Measurements from ENCODE around the gene RHBDF2.
"Not testable (repeated sequence)": the region's sequence is repeated elsewhere in the genome, so short reads cannot be mapped to it uniquely, and the experiment has no call there.

RHBDF2 gene

GRCh38 chr17:76532072-76532651 is 30.9 kb upstream of the RHBDF2 start:
- no peak for DNase-seq
- Mint-ChIP-seq H3K27ac (no peak overlapping the region), H3K4me3 (no peak overlapping the region), H3K4me1 (ENCODE audit: low read depth) (peaks cover 18% of the 10 kb centered on the region), H3K9me3 (no peaks in the 10 kb centered on the region), H3K27me3 (peaks cover 17% of the 10 kb centered on the region), H3K36me3 (ENCODE audit: low read depth) (no peaks in the 10 kb centered on the region)

DNA sequence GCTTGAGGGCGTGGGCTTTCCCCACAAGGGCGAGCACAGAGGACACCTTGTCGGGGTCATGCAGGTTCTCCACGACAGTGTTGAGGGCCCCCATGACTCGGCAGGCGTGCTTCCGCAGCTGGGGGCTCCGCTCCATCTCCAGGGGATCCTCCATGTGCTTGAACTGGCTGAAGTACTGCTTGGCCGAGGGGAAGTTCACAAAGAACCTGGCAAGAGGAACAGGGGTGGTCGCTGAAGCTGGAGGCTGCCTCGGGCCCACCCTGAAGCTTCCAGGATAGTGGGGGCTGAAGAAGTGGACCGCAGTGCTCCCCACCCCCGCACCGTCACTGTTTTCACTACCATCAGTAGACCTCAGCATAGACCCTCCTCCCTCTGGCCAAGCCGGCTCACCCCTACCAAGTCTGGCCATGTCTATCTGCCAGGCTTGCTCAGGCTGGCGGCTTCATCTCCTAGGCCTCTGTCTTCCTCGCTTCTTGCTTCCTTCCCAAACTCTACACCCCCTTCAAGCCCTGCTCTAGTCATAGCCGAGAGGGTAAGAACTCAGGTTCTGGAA is 30.3 kb upstream of the RHBDF2 start:
- Mint-ChIP-seq H3K27me3 (peaks cover 12% of the 10 kb centered on the region), H3K27ac (no peak overlapping the region), H3K4me3 (no peak overlapping the region), H3K4me1 (ENCODE audit: low read depth) (peaks cover 20% of the 10 kb centered on the region), H3K9me3 (no peaks in the 10 kb centered on the region), H3K36me3 (ENCODE audit: low read depth) (no peaks in the 10 kb centered on the region)
- no peak for DNase-seq

DNA sequence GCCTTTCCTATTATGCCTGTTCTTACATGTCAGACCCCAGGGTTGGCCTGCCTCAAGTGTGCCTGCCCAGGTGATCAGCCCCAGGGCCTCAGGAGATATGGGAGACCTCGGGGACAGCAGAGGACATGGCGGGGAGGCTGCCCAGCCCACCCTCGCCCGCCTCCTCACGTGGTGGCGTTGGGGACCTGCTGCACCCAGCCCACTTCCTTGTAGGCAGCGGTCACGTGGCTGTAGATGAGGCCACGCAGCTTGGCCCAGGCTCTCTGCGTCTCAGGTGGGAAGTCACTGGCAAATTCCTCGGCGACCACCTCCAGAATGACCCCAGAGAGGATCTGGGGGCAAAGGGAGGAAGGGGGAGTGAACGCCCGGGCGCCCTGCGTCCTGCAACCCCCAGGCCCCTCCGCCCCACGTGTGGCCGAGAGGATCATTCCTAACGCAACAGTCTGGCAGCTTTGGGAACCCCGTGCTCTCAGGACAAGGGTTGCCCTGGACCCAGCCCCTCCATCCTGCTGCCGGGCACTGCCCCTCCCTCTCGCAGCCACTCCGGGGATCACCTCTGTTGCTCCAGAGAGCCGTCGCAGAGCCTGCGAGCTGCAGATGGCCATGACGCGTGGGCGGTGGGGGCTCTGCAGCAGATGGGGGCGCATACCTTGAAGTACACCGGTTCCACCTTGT is 29.7 kb upstream of the RHBDF2 start:
- Mint-ChIP-seq H3K27me3 (peaks cover 7% of the 10 kb centered on the region), H3K36me3 (ENCODE audit: low read depth) (no peaks in the 10 kb centered on the region), H3K4me3 (no peak overlapping the region), H3K4me1 (ENCODE audit: low read depth) (peaks cover 20% of the 10 kb centered on the region), H3K27ac (no peak overlapping the region), H3K9me3 (no peaks in the 10 kb centered on the region)
- DNase-seq = no peak

- Mint-ChIP-seq H3K9me3 (no peaks in the 10 kb centered on the region), H3K27ac (no peak overlapping the region), H3K27me3 (peaks cover 2% of the 10 kb centered on the region), H3K4me3 (no peak overlapping the region), H3K4me1 (ENCODE audit: low read depth) (peaks cover 20% of the 10 kb centered on the region), H3K36me3 (ENCODE audit: low read depth) (no peaks in the 10 kb centered on the region)
- no peak for DNase-seq
Measured at GRCh38 chr17:76530095-76530723, 29.0 kb upstream of the RHBDF2 start.

DNA sequence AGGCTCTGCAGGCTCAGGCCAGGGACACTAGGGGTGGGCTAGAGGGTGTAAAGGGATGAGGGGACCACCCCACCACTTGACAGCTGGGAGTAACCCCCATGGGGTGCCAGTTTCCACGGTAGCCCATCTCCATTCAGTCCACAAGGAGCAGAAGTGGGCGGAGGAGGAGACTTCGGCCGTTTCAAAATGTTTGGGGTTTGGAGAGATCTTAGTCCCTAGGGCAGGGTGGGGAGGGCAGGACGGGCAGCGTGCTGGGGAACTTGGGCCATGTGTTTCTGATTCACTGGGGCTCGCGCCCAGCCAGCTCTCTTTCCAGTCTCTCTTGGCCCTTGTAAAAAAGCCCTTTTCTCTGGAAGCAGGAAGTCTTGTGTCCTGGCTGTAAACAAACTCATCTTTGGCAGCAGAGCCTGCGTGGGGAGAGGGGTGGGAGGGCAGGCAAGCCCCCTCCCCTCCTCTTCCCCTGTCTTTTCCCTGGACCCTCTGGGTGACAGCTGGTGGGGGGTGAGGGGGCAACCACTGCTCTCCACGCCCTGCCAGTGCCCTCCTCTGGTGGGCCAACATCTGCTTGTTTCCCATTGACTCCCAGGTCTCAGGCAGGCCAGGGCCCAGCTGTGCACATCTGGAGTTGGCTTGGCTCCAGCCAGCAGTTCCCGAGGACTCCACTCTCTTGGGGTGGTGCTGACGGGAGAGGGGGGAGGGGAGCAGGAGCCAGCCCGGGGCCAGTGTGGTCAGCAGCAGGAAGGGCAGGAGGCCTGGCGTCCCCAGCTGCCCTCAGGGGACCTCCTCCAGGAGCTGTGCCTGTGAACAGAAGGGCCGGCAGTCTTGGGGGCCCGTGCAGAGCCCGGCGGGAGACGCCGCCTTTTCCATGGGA is 28.2 kb upstream of the RHBDF2 start:
- DNase-seq = no peak
- Mint-ChIP-seq H3K4me3 (no peak overlapping the region), H3K27ac (no peak overlapping the region), H3K36me3 (ENCODE audit: low read depth) (no peaks in the 10 kb centered on the region), H3K9me3 (no peaks in the 10 kb centered on the region), H3K4me1 (ENCODE audit: low read depth) (peaks cover 20% of the 10 kb centered on the region), H3K27me3 (no peaks in the 10 kb centered on the region)

DNA sequence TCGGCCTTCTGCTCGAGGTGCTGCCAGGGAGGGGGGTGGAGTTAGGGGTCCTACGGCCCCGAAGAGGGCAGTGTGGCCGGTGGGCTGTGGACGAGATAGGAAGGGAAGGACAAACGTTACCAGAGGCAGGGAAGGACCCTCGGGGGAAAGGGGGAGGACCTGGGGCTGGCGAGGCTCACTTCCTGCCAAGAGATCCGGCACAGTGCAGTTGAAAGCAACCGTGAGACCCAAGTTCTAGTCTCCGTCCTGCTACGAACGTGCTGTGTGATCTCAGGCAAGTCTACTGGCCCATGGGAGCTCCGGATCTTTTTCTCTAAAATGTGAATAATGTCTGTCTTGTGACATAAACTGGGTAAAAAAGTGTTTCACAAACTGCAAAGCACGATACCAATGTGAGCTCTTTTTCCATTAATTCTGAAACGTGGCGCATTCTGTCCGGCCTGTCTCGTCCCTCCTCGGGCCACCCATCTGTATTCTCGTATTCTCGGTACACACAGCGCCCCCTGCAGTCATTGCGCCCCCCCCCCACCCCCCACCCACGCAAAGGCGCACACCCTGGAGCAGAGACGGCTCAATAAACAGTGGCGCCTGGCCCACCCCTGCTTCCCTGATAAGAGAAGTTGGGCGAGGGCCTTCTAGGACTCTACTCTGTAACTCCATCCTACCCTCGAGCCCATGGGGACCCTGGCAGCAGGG is 27.5 kb upstream of the RHBDF2 start:
- no peaks in the 10 kb centered on the region for H3K36me3 Mint-ChIP-seq (ENCODE audit: low read depth)
- peaks cover 20% of the 10 kb centered on the region for H3K4me1 Mint-ChIP-seq (ENCODE audit: low read depth)
- H3K9me3 Mint-ChIP-seq = no peaks in the 10 kb centered on the region
- no peaks in the 10 kb centered on the region for H3K27me3 Mint-ChIP-seq
- H3K4me3 Mint-ChIP-seq = no peak overlapping the region
- no peak for DNase-seq
- peak overlapping the region; percentile 57 for H3K27ac Mint-ChIP-seq

GRCh38 chr17:76528156-76528527 is 26.9 kb upstream of the RHBDF2 start:
- Mint-ChIP-seq H3K9me3 (no peaks in the 10 kb centered on the region), H3K27ac (no peak overlapping the region), H3K4me3 (no peak overlapping the region), H3K4me1 (ENCODE audit: low read depth) (peaks cover 25% of the 10 kb centered on the region), H3K27me3 (no peaks in the 10 kb centered on the region), H3K36me3 (ENCODE audit: low read depth) (no peaks in the 10 kb centered on the region)
- DNase-seq = peak; percentile 46

GRCh38 chr17:76527430-76528111 is 26.3 kb upstream of the RHBDF2 start:
- no peaks in the 10 kb centered on the region for H3K36me3 Mint-ChIP-seq (ENCODE audit: low read depth)
- no peaks in the 10 kb centered on the region for H3K27me3 Mint-ChIP-seq
- H3K4me1 Mint-ChIP-seq (ENCODE audit: low read depth) = peaks cover 28% of the 10 kb centered on the region
- peak; percentile 62 for DNase-seq
- peak overlapping the region; percentile 26 for H3K27ac Mint-ChIP-seq
- H3K9me3 Mint-ChIP-seq = no peaks in the 10 kb centered on the region
- H3K4me3 Mint-ChIP-seq = no peak overlapping the region

- H3K27me3 Mint-ChIP-seq; H3K9me3 Mint-ChIP-seq; H3K36me3 Mint-ChIP-seq (ENCODE audit: low read depth); H3K4me3 Mint-ChIP-seq; DNase-seq; H3K27ac Mint-ChIP-seq: not testable (repeated sequence)
- peaks cover 28% of the 10 kb centered on the region for H3K4me1 Mint-ChIP-seq (ENCODE audit: low read depth)
Measured at GRCh38 chr17:76527016-76527415, 25.8 kb upstream of the RHBDF2 start.

DNA sequence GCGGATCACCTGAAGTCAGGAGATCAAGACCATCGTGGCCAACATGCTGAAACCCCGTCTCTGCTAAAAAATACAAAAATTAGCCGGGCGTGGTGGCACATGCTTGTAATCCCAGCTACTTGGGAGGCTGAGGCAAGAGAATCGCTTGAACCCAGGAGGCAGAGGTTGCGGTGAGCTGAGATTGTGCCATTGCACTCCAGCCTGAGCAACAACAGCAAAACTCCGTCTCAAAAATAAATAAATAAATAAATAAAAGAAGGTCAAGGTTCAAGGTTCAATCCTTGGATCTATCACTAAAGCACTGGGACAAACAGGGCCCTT is 24.2 kb upstream of the RHBDF2 start:
- H3K4me1 Mint-ChIP-seq (ENCODE audit: low read depth) = peaks cover 27% of the 10 kb centered on the region
- not testable (repeated sequence) for H3K27ac Mint-ChIP-seq; H3K27me3 Mint-ChIP-seq; H3K36me3 Mint-ChIP-seq (ENCODE audit: low read depth); H3K4me3 Mint-ChIP-seq; H3K9me3 Mint-ChIP-seq; DNase-seq

DNA sequence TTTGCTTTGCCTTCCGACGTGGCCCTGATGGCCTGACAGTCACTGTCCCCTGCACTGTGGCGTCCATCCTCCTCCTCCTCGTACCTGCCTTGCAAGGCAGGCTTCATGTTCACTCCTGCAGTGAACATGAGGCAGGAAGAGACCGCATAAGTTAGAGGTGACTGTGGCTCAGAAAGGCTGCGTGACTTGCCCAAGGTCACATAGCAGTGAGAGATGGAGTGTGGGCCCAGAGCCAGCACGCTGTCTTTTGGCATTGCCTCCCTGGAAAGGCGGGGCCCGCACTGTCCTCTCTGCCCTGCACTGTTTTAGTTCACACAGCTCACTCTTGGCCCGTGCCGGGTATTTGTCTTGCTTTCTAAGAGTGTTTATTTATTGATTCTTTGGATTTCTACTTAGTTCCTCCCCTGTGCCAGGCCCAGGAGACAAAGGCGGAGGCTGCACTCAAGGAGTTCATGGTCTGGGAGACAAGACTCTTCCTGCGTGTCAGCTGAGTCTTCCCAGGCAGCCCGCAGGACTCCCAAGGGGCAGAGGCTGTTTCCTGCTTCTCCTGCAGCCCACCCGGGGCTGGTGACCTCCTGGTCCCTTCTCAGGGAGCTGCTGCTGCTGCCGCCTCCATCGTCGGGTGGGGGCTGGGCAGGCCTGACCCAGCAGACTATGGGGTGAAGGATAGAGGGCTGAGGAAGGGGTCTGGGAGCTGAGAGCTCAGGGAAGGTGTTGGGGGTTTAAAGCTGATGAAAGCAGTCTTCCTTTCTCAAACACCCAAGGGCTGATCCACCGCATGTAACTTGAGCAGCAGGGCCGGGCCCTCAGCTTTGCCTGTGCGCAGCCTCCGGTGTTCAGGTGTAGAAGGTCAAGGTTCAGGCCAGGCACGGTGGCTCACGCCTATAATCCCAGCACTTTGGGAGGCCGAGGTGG is 23.6 kb upstream of the RHBDF2 start:
- no peak for DNase-seq
- no peak overlapping the region for H3K27ac Mint-ChIP-seq
- H3K9me3 Mint-ChIP-seq = no peaks in the 10 kb centered on the region
- no peaks in the 10 kb centered on the region for H3K36me3 Mint-ChIP-seq (ENCODE audit: low read depth)
- peaks cover 22% of the 10 kb centered on the region for H3K4me1 Mint-ChIP-seq (ENCODE audit: low read depth)
- H3K27me3 Mint-ChIP-seq = no peaks in the 10 kb centered on the region
- H3K4me3 Mint-ChIP-seq = no peak overlapping the region

GRCh38 chr17:76523084-76524037 is 22.1 kb upstream of the RHBDF2 start:
- Mint-ChIP-seq H3K4me3 (no peak overlapping the region), H3K27me3 (no peaks in the 10 kb centered on the region), H3K9me3 (no peaks in the 10 kb centered on the region), H3K36me3 (ENCODE audit: low read depth) (no peaks in the 10 kb centered on the region), H3K4me1 (ENCODE audit: low read depth) (peaks cover 20% of the 10 kb centered on the region), H3K27ac (no peak overlapping the region)
- DNase-seq = peak; percentile 90

Data from activated T-cell treated with anti-CD3 and anti-CD28 coated beads, Interleukin-2, amount 50 U/mL, for 24 hours (primary cell).